Stomach (tissue), 19 donors: ENCODE measurements around the gene SOWAHA. TPM values are rescaled to one million over a fixed set of nuclear protein-coding genes. Genes with fewer than 3 reads are reported as not detected.

Experiments
- DNase-seq, 2 donors: peaks; one replicate each; pipeline versions ENCODE4 v3.0.0 to v3.0.0-alpha.2; 2013 to 2019
- H3K27ac ChIP-seq, 5 donors: fragments of 200-600 bp in 4 of 5; sonication (generic) in 4 of 5; one replicate each; pipeline ENCODE4 v1.5.1; 2013 to 2019; ENCODE audit warnings: mild to moderate bottlenecking in 1 of 5, moderate library complexity in 1 of 5
- H3K27me3 ChIP-seq, 3 donors: fragments of 200-600 bp; sonication (generic); one replicate each; pipeline ENCODE4 v1.5.1; 2017 to 2019; ENCODE audit warnings: mixed run types in 1 of 3
- H3K36me3 ChIP-seq, 4 donors: fragments of 200-600 bp; sonication (generic); 1 replicate in 3 of 4; 2 replicates in 1 of 4; pipeline ENCODE4 v1.5.1; 2016 to 2019
- H3K4me1 ChIP-seq, 4 donors: fragments of 200-600 bp; sonication (generic); one replicate each; pipeline ENCODE4 v1.5.1; 2016 to 2019
- H3K4me3 ChIP-seq, 4 donors: fragments of 200-600 bp; sonication (generic) in 3 of 4; one replicate each; pipeline ENCODE4 v1.5.1; 2016 to 2019; ENCODE audit warnings: mild to moderate bottlenecking in 1 of 4
- H3K9me3 ChIP-seq, 4 donors: fragments of 200-600 bp; sonication (generic); one replicate each; pipeline ENCODE4 v1.5.1; 2016 to 2019
- CTCF ChIP-seq, 7 experiments: fragments of 450-650 bp in 4 of 7; fragments of 200-600 bp in 3 of 7; sonication (generic) in 3 of 7; IDR thresholded peaks; one replicate each; pipeline ENCODE4 v1.5.1; 2016 to 2019; ENCODE audit warnings: antibody characterized with exemption in 7 of 7, control low read depth in 2 of 7, mild to moderate bottlenecking in 1 of 7
- EP300 ChIP-seq: sonication (generic); formaldehyde crosslinking; IDR thresholded peaks from one replicate; pipeline ENCODE4 v1.6.1; 2017; ENCODE audit warnings: antibody characterized with exemption
- POLR2A ChIP-seq, 4 donors: fragments of 450-650 bp; IDR thresholded peaks; one replicate each; pipeline ENCODE4 v1.6.1; 2016; ENCODE audit warnings: antibody characterized with exemption in 4 of 4, control low read depth in 2 of 4, mild to moderate bottlenecking in 1 of 4, moderate library complexity in 1 of 4
- POLR2AphosphoS5 ChIP-seq, 3 donors: sonication (generic); formaldehyde crosslinking; IDR thresholded peaks; one replicate each; pipeline ENCODE4 v1.6.1; 2016; ENCODE audit warnings: antibody characterized with exemption in 3 of 3
- WGBS, 5 donors: extraction: QIAGEN DNeasy Blood & Tissue Kit in 3 of 5; methylation state at CpG; one replicate each; pipeline versions ENCODE4 v1.1.5 to v1.1.7; 2013 to 2018; 5-methylcytosine and 5-hydroxymethylcytosine counted together
- intact Hi-C: fragments of 100-400 bp; cut with DNase I; formaldehyde crosslinking; loops from one replicate; pipeline ENCODE4 v1.15.1; 2023; ENCODE audit warnings: low total_unique reads
- long read RNA-seq, 10 donors: transcript quantifications; one replicate each; lab custom pipeline, GENCODE V29; 2026
- polyA plus RNA-seq, 3 donors: library from polyadenylated mRNA; stranded (reverse); fragments of 200-250 nt; gene quantifications; one replicate each; pipeline ENCODE4 v1.2.3, GENCODE V29; 2013
- total RNA-seq, 5 donors: library from RNA; depleted of rRNA; stranded (reverse); fragments of >200 nt; gene quantifications; one replicate each; pipeline versions ENCODE4 v1.1.0 to v1.2.3, GENCODE V29; 2014 to 2016
- donor health status: healthy with polysubstance abuse.
- donor health status: Bipolar disorder and iron deficiency.
- donor health status: healthy.

SOWAHA gene
- 10 to 100 TPM in 2 of 5 donors, 1 to 10 TPM in 2, not detected in 1; 6.8 to 91.8 (median 13.2) TPM for total RNA-seq
- polyA plus RNA-seq = 1 to 10 TPM; 2.4 to 5.7 (median 5.2) TPM
- long read RNA-seq, donor 1, partial matches to known transcripts = 0 of 1 reads
- long read RNA-seq, donor 1, other reads (novel, unspliced or antisense) = 0 of 1 reads
- long read RNA-seq, donor 2, transcript SOWAHA-201 (1 exons, 3,211 nt) = major isoform, 5 of 5 reads
- long read RNA-seq, donor 2, partial matches to known transcripts = 0 of 5 reads
- long read RNA-seq, donor 2, other reads (novel, unspliced or antisense) = 0 of 5 reads
- long read RNA-seq, donor 3, partial matches to known transcripts = 0 of 2 reads
- long read RNA-seq, donor 3, other reads (novel, unspliced or antisense) = 0 of 2 reads
- long read RNA-seq, donor 4, partial matches to known transcripts = 0 of 1 reads
- long read RNA-seq, donor 4, other reads (novel, unspliced or antisense) = 0 of 1 reads
- long read RNA-seq, donor 5, transcript SOWAHA-201 (1 exons, 3,211 nt) = major isoform, 5 of 5 reads
- long read RNA-seq, donor 5, partial matches to known transcripts = 0 of 5 reads
- long read RNA-seq, donor 5, other reads (novel, unspliced or antisense) = 0 of 5 reads
- long read RNA-seq, donor 6, transcript SOWAHA-201 (1 exons, 3,211 nt) = major isoform, 12 of 12 reads
- long read RNA-seq, donor 6, partial matches to known transcripts = 0 of 12 reads
- long read RNA-seq, donor 6, other reads (novel, unspliced or antisense) = 0 of 12 reads
- long read RNA-seq, donor 7, partial matches to known transcripts = 0 of 2 reads
- long read RNA-seq, donor 7, other reads (novel, unspliced or antisense) = 0 of 2 reads
- long read RNA-seq, donor 8, transcript SOWAHA-201 (1 exons, 3,211 nt) = major isoform, 5 of 5 reads
- long read RNA-seq, donor 8, partial matches to known transcripts = 0 of 5 reads
- long read RNA-seq, donor 8, other reads (novel, unspliced or antisense) = 0 of 5 reads
- long read RNA-seq, donor 9, partial matches to known transcripts = 0 of 4 reads
- long read RNA-seq, donor 9, other reads (novel, unspliced or antisense) = 0 of 4 reads
- long read RNA-seq, donor 10, transcript SOWAHA-201 (1 exons, 3,211 nt) = major isoform, 6 of 6 reads
- long read RNA-seq, donor 10, partial matches to known transcripts = 0 of 6 reads
- long read RNA-seq, donor 10, other reads (novel, unspliced or antisense) = 0 of 6 reads

DNA sequence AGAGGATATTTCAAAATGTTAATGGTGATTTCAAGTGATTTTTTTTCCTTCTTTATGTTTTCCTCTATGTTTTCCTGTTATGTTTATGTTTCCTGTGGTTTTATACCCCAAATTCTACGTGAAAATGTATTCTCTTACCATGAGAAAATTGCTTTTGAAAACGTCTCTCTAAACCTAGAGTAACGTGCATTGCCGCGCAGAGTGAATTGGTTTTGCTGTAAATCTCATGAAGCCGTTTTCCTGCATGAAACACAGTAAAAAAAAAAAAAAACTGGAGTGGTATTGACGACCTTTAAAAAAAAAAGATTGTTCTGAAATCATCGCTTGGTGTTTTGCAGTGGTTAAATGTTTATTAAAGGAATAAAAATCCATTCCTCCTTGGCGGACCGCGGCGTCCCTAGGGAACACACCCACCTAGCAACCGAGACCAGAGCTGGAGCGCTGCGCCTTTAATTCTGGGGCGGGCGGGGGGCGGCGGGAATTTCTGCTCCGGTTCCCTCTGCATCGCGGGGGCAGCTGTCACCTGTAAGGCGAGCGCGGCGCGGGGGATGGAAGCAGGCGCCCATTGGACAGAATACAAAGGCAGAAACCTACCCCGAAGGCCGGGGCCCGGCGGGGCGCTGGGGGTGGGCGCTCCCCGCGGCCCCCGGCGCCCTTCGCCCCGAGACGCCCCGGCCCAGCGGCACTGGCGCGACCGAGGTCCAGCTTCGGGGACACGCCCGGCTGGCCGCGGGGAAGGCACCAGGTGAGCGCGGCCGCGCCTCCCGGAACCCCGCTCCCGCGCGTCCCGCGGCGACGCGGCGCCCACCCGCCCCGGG, at the start of gene SOWAHA:
TSS of gene SOWAHA (plus strand) at position 522 of the 818 bp plus-strand sequence. CDS start 320 bp downstream, outside the sequence.
- no peaks in the 10 kb centered on the region for H3K36me3 ChIP-seq
- WGBS, 5 donors = 2 to 7% (median 4%) methylated on average over 17 to 68 of the region's 68 CpGs
- H3K27me3 ChIP-seq = peaks cover 5 to 51% (median 29%) of the 10 kb centered on the region in 3 donors
- no peak for TF ChIP-seq POLR2AphosphoS5 (IDR thresholded peaks at IDR 0.05)
- no peak for TF ChIP-seq CTCF (IDR thresholded peaks at IDR 0.05)
- no peak for TF ChIP-seq EP300
- TF ChIP-seq POLR2A (IDR thresholded peaks at IDR 0.05) = no peak
- peak within 1 kb of the TSS; percentile 81 to 90 (median 84) for H3K27ac ChIP-seq
- H3K4me3 ChIP-seq = peak within 1 kb of the TSS; percentile 52 to 65 (median 56)
- peak; percentile 59 to 84 for DNase-seq
- H3K4me1 ChIP-seq = peaks cover 18 to 51% (median 37%) of the 10 kb centered on the region in 4 donors
- no peaks in the 10 kb centered on the region for H3K9me3 ChIP-seq
- intact Hi-C loops = no loop called here

- TF ChIP-seq EP300 (no peak), POLR2AphosphoS5 (IDR thresholded peaks at IDR 0.05) (no peak), CTCF (IDR thresholded peaks at IDR 0.05) (no peak), POLR2A (IDR thresholded peaks at IDR 0.05) (no peak)
- no peaks in the 10 kb centered on the region for H3K9me3 ChIP-seq
- peaks cover 44 to 64% (median 63%) of the 10 kb centered on the region in 4 donors for H3K36me3 ChIP-seq
- no peak overlapping the region for H3K4me3 ChIP-seq
- no peak for DNase-seq
- 92 to 99% (median 94%) methylated on average over 10 of the region's 10 CpGs for WGBS, 5 donors
- intact Hi-C loops = no loop called here
- H3K27me3 ChIP-seq = no peaks in the 10 kb centered on the region
- H3K4me1 ChIP-seq = peaks cover 14 to 24% (median 18%) of the 10 kb centered on the region in 4 donors
- H3K27ac ChIP-seq = no peak overlapping the region
These were observed 49.1 kb upstream of the SOWAHA start for GRCh38 chr5:132764051-132764450.

- DNase-seq = no peak
- no peaks in the 10 kb centered on the region for H3K27me3 ChIP-seq
- TF ChIP-seq POLR2A (IDR thresholded peaks at IDR 0.05) = no peak
- TF ChIP-seq EP300 = no peak
- no peak for TF ChIP-seq POLR2AphosphoS5 (IDR thresholded peaks at IDR 0.05)
- no peak for TF ChIP-seq CTCF (IDR thresholded peaks at IDR 0.05)
- H3K4me1 ChIP-seq = peaks cover 14 to 24% (median 19%) of the 10 kb centered on the region in 4 donors
- H3K9me3 ChIP-seq = no peaks in the 10 kb centered on the region
- no peak overlapping the region for H3K4me3 ChIP-seq
- intact Hi-C loops = no loop called here
- no peak overlapping the region for H3K27ac ChIP-seq
- 87 to 92% (median 88%) methylated on average over 7 of the region's 7 CpGs for WGBS, 5 donors
- H3K36me3 ChIP-seq = peaks cover 40 to 57% (median 56%) of the 10 kb centered on the region in 4 donors
These were observed 48.3 kb upstream of the SOWAHA start for GRCh38 chr5:132764671-132765238.
